Tibial nerve (tissue), 4 donors: Measurements from ENCODE around the gene TMEM116. TPM values are rescaled to one million over a fixed set of nuclear protein-coding genes. Genes with fewer than 3 reads are reported as not detected.
"Not testable (repeated sequence)": the region's sequence is repeated elsewhere in the genome, so short reads cannot be mapped to it uniquely, and the experiment has no call there.

Source experiments
- DNase-seq, 2 donors: peaks; one replicate each; pipeline ENCODE4 v3.0.0-alpha.2; 2019; ENCODE audit warnings: low spot score in 2 of 2
- H3K27ac ChIP-seq, 4 donors: fragments of 200-600 bp; sonication (generic) in 3 of 4; one replicate each; pipeline ENCODE4 v1.5.1; 2017 to 2019; ENCODE audit warnings: mild to moderate bottlenecking in 1 of 4
- H3K27me3 ChIP-seq, 2 donors: fragments of 200-600 bp; sonication (generic) in 1 of 2; one replicate each; pipeline versions ENCODE4 v1.5.1 to v1.6.0; 2017 to 2019
- H3K36me3 ChIP-seq, 3 donors: fragments of 200-600 bp; sonication (generic); one replicate each; pipeline ENCODE4 v1.5.1; 2018 to 2019
- H3K4me1 ChIP-seq, 4 donors: fragments of 200-600 bp; sonication (generic) in 3 of 4; one replicate each; pipeline ENCODE4 v1.5.1; 2017 to 2019
- H3K4me3 ChIP-seq, 4 donors: fragments of 200-600 bp; sonication (generic) in 3 of 4; one replicate each; pipeline ENCODE4 v1.5.1; 2017 to 2019; ENCODE audit warnings: mild to moderate bottlenecking in 1 of 4, moderate library complexity in 1 of 4
- H3K9me3 ChIP-seq, 4 donors: fragments of 200-600 bp; sonication (generic) in 3 of 4; one replicate each; pipeline ENCODE4 v1.5.1; 2017 to 2019
- EP300 ChIP-seq, 2 donors: sonication (generic); formaldehyde crosslinking; IDR thresholded peaks; one replicate each; pipeline ENCODE4 v1.6.1; 2017; ENCODE audit warnings: antibody characterized with exemption in 2 of 2, mild to moderate bottlenecking in 1 of 2
- POLR2A ChIP-seq, 2 donors: fragments of 450-650 bp; IDR thresholded peaks; one replicate each; pipeline ENCODE4 v1.6.1; 2017; ENCODE audit warnings: antibody characterized with exemption in 2 of 2, mild to moderate bottlenecking in 2 of 2, moderate library complexity in 2 of 2
- WGBS, 2 donors: methylation state at CpG; one replicate each; pipeline ENCODE4 v1.1.5; 2018; 5-methylcytosine and 5-hydroxymethylcytosine counted together
- total RNA-seq, 4 donors: library from RNA; depleted of rRNA; stranded (reverse); fragments of >200 nt; gene quantifications; one replicate each; pipeline ENCODE4 v1.1.0, GENCODE V29; 2016
- TF ChIP-seq, protein P1 (sequence below), 5 experiments: fragments of 200-600 bp in 3 of 5; fragments of 450-650 bp in 2 of 5; sonication (generic) in 3 of 5; IDR thresholded peaks; one replicate each; pipeline ENCODE4 v1.5.1; 2016 to 2019; ENCODE audit warnings: antibody characterized with exemption in 5 of 5, mild to moderate bottlenecking in 3 of 5, moderate library complexity in 2 of 5

TMEM116 gene
- total RNA-seq, 4 donors from 2014 or later: 6.9 to 18.1 (median 14.4) TPM

DNA sequence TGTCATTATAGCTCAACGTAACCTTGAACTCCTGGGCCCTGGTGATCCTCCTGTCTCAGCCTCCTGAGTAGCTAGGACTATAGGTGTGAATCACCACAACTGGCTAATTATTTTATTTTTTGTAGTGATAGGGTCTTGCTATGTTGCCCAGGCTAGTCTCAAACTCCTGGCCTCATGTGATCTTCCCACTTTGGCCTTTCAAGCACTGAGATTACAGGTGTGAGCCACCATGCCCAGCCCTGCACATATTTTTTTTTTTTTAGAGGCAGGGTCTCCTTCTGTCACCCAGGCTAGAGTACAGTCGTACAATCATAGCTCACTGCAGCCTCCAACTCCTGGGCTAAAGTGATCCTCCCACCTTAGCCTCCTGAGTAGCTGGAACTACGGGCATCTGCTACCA is 8.9 kb downstream of the TMEM116 start:
- 96 to 97% methylated on average over 3 of the region's 3 CpGs for WGBS, 2 donors
- TF ChIP-seq, protein P1, sequence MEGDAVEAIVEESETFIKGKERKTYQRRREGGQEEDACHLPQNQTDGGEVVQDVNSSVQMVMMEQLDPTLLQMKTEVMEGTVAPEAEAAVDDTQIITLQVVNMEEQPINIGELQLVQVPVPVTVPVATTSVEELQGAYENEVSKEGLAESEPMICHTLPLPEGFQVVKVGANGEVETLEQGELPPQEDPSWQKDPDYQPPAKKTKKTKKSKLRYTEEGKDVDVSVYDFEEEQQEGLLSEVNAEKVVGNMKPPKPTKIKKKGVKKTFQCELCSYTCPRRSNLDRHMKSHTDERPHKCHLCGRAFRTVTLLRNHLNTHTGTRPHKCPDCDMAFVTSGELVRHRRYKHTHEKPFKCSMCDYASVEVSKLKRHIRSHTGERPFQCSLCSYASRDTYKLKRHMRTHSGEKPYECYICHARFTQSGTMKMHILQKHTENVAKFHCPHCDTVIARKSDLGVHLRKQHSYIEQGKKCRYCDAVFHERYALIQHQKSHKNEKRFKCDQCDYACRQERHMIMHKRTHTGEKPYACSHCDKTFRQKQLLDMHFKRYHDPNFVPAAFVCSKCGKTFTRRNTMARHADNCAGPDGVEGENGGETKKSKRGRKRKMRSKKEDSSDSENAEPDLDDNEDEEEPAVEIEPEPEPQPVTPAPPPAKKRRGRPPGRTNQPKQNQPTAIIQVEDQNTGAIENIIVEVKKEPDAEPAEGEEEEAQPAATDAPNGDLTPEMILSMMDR (IDR thresholded peaks at IDR 0.05): no peak
- no peak for TF ChIP-seq EP300 (IDR thresholded peaks at IDR 0.05)
- TF ChIP-seq POLR2A (IDR thresholded peaks at IDR 0.05): no peak
- Histone ChIP-seq H3K27me3 (no peaks in the 10 kb centered on the region), H3K4me1 (peaks cover 0 to 14% (median 0%) of the 10 kb centered on the region in 4 donors), H3K9me3 (no peaks in the 10 kb centered on the region), H3K36me3 (peaks cover 0 to 21% (median 0%) of the 10 kb centered on the region in 3 donors), H3K4me3 (no peak overlapping the region), H3K27ac (no peak overlapping the region)
- no peak for DNase-seq

DNA sequence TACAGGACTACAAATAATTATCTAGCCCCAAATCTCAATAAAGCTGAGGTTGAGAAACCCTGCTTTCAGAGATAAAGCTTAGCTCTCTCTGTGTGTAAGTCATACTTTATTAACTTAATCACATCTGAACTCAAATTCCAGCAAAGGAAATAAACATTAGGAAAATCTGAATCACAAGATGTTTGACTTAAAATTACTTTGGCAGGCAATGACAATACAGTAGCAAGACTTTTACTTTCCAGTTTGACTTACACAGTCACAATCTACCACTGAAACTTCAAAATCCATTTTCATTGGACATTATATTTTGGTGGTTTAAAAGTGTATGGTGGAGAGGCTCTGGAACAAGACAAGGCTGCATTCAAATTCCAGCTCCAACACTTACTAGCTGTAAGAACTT is 11.4 kb downstream of the TMEM116 start:
- no peak for DNase-seq
- TF ChIP-seq, protein P1 (IDR thresholded peaks at IDR 0.05): no peak
- no peak for TF ChIP-seq EP300 (IDR thresholded peaks at IDR 0.05)
- peaks cover 0 to 21% (median 0%) of the 10 kb centered on the region in 3 donors for H3K36me3 ChIP-seq
- H3K9me3 ChIP-seq: no peaks in the 10 kb centered on the region
- H3K27me3 ChIP-seq: no peaks in the 10 kb centered on the region
- no peak overlapping the region for H3K27ac ChIP-seq
- H3K4me3 ChIP-seq: no peak overlapping the region
- peaks cover 0 to 14% (median 0%) of the 10 kb centered on the region in 4 donors for H3K4me1 ChIP-seq

DNA sequence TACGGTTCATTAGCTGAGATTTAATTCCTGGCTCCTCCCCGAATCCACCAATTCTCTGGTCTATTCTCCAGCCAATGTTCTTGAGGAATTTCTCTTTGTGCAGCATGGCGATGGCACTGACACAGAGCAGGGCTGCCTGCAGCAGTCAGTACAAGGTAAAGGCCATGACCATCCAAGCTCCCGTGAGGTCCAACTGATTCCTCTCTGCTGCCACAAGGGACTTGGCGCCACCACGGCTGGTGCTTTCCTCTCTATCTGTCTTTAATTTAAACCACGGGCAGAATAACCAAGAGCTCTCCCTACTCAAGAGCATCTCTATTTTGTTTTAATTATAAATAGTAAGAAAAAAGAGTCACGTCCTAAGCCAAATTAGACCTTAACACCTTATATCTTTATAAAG is 12.1 kb downstream of the TMEM116 start:
- no peaks in the 10 kb centered on the region for H3K9me3 ChIP-seq
- H3K27me3 ChIP-seq: no peaks in the 10 kb centered on the region
- no peak overlapping the region for H3K4me3 ChIP-seq
- peaks cover 0 to 10% (median 0%) of the 10 kb centered on the region in 4 donors for H3K4me1 ChIP-seq
- DNase-seq: no peak
- no peak overlapping the region for H3K27ac ChIP-seq
- peaks cover 0 to 21% (median 0%) of the 10 kb centered on the region in 3 donors for H3K36me3 ChIP-seq
- 88 to 91% methylated on average over 8 of the region's 8 CpGs for WGBS, 2 donors
- TF ChIP-seq EP300 (IDR thresholded peaks at IDR 0.05) (no peak), POLR2A (IDR thresholded peaks at IDR 0.05) (no peak)
- TF ChIP-seq, protein P1 (IDR thresholded peaks at IDR 0.05): no peak

DNA sequence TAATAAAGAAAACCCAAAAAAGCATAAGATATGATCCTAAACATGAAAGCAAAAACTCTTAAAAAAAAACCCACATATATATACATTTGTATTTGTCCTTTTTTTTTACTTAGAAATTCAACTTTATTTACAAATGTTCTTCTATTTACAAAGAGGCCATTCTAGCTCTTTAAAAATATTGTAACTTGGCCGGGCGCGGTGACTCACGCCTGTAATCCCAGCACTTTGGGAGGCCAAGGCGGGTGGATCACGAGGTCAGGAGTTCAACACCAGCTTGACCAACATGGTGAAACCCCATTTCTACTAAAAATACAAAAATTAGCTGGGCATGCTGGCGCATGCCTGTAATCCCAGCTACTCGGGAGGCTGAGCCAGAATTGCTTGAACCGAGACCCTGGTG is 13.8 kb downstream of the TMEM116 start:
- H3K27me3 ChIP-seq, H3K4me3 ChIP-seq, H3K27ac ChIP-seq, H3K4me1 ChIP-seq, DNase-seq, H3K9me3 ChIP-seq: not testable (repeated sequence)
- peaks cover 0 to 17% (median 0%) of the 10 kb centered on the region in 3 donors for H3K36me3 ChIP-seq
- 77 to 85% methylated on average over 9 of the region's 9 CpGs for WGBS, 2 donors

DNA sequence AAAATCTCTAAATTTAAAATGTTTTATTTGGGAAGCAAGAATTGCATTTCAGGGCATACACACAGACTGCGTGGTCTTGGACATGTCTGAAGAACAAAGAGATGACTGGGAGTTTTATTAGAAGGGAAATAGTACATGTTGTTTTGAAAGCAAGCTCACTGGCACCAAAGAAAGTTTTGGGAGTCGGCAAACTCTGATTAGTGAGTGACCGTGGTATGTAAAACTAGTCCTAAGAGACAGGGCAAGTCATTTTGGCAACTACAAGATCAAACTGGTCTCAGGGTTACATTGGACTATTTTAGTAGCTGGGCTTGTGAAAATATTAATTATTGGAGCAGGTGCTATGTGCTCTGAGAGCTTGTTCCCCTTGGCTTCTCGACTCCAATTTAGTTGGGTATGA is 14.9 kb downstream of the TMEM116 start:
- H3K4me1 ChIP-seq: peaks cover 0 to 9% (median 3%) of the 10 kb centered on the region in 4 donors
- H3K27me3 ChIP-seq: no peaks in the 10 kb centered on the region
- no peak overlapping the region for H3K27ac ChIP-seq
- TF ChIP-seq EP300 (IDR thresholded peaks at IDR 0.05) (no peak), POLR2A (IDR thresholded peaks at IDR 0.05) (no peak)
- TF ChIP-seq, protein P1 (IDR thresholded peaks at IDR 0.05): no peak
- peaks cover 0 to 13% (median 0%) of the 10 kb centered on the region in 3 donors for H3K36me3 ChIP-seq
- no peaks in the 10 kb centered on the region for H3K9me3 ChIP-seq
- DNase-seq: no peak
- H3K4me3 ChIP-seq: no peak overlapping the region
- 83 to 91% methylated on average over 4 of the region's 4 CpGs for WGBS, 2 donors

DNA sequence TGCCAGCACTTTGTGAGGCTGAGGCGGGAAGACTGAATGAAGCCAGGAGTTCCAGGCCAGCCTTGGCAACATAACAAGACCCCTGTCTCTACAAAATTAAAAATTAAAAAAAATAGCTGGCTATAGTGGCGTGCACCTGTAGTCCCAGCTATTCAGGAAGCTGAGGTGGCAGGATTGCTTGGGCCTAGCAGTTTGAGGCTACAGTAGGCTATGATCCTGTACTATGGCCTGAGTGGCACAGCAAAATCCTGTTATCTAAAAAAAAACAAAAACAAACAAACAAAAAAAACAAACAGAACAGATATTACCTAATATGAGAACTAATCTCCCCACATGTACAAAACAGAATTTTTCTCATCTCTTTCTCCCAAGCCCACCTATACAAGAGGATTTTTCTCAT is 15.7 kb downstream of the TMEM116 start:
- DNase-seq: no peak
- Histone ChIP-seq H3K4me3 (no peak overlapping the region), H3K27me3 (no peaks in the 10 kb centered on the region), H3K36me3 (peaks cover 0 to 12% (median 0%) of the 10 kb centered on the region in 3 donors), H3K4me1 (peaks cover 0 to 9% (median 3%) of the 10 kb centered on the region in 4 donors), H3K9me3 (no peaks in the 10 kb centered on the region), H3K27ac (no peak overlapping the region)
- TF ChIP-seq, protein P1 (IDR thresholded peaks at IDR 0.05): no peak
- TF ChIP-seq EP300 (IDR thresholded peaks at IDR 0.05) (no peak), POLR2A (IDR thresholded peaks at IDR 0.05) (no peak)
- WGBS, 2 donors: 96% methylated on average over 2 of the region's 2 CpGs
